ENCODE measurements around the gene FRMD5. TPM values are rescaled to one million over a fixed set of nuclear protein-coding genes. Genes with fewer than 3 reads are reported as not detected.

Gene FRMD5
- total RNA-seq, 4 donors from 2014 or later = 2.9 to 5.4 (median 3.8) TPM

DNA sequence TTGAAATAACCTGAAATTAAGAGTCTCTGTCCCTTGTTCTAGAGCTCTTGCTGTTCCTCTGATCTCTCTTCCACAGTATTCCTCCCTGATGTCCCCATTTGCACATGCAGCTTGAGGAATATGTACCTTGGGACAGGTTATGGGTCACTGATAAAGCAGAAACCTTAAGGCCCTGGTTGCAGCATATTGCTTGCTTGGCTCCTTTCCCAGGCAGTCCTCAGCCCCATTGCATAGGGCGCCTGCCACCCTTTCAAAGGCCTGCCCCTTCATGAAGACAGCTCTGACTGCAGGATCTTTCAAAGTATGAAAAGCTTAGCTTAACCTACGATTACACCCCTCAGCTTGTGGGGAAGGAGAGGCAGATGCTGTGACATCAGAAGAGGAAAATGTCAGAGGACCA is 316.6 kb downstream of the FRMD5 start:
- TF ChIP-seq EP300 (IDR thresholded peaks at IDR 0.05) (no peak), POLR2A (IDR thresholded peaks at IDR 0.05) (no peak)
- TF ChIP-seq, protein P1, sequence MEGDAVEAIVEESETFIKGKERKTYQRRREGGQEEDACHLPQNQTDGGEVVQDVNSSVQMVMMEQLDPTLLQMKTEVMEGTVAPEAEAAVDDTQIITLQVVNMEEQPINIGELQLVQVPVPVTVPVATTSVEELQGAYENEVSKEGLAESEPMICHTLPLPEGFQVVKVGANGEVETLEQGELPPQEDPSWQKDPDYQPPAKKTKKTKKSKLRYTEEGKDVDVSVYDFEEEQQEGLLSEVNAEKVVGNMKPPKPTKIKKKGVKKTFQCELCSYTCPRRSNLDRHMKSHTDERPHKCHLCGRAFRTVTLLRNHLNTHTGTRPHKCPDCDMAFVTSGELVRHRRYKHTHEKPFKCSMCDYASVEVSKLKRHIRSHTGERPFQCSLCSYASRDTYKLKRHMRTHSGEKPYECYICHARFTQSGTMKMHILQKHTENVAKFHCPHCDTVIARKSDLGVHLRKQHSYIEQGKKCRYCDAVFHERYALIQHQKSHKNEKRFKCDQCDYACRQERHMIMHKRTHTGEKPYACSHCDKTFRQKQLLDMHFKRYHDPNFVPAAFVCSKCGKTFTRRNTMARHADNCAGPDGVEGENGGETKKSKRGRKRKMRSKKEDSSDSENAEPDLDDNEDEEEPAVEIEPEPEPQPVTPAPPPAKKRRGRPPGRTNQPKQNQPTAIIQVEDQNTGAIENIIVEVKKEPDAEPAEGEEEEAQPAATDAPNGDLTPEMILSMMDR (IDR thresholded peaks at IDR 0.05) = no peak
- peaks cover 0 to 41% (median 0%) of the 10 kb centered on the region in 3 donors for H3K36me3 ChIP-seq
- no peaks in the 10 kb centered on the region for H3K4me1 ChIP-seq
- no peaks in the 10 kb centered on the region for H3K27me3 ChIP-seq
- H3K9me3 ChIP-seq = no peaks in the 10 kb centered on the region
- no peak overlapping the region for H3K4me3 ChIP-seq
- no peak overlapping the region for H3K27ac ChIP-seq
- 73 to 79% methylated on average over 2 of the region's 2 CpGs for WGBS, 2 donors
- DNase-seq (ENCODE audit: low spot score in 2 of 2) = no peak

DNA sequence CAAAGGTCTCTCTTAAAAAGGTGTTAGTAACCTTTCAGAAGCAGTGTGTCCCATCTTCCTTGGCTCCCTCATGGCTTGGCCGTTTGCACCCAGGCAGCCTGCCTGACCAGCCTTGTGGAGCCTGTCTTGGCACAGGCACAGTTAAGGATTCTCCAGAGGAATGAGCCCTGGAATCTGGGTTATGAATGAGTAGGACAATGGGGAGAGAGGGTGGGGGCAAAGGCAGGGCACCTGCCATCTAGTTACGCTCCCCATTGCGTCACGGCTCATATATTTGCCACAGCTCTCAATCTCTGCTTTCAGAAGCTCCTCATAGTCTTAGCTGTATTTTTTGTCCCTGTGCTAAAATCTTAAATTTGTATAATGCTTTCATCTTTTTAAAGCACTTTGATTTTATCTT is 317.7 kb downstream of the FRMD5 start:
- DNase-seq (ENCODE audit: low spot score in 2 of 2) = no peak
- TF ChIP-seq POLR2A (IDR thresholded peaks at IDR 0.05) (no peak), EP300 (IDR thresholded peaks at IDR 0.05) (no peak)
- TF ChIP-seq, protein P1 (IDR thresholded peaks at IDR 0.05) = no peak
- no peak overlapping the region for H3K4me3 ChIP-seq
- H3K27ac ChIP-seq = no peak overlapping the region
- peaks cover 0 to 31% (median 0%) of the 10 kb centered on the region in 3 donors for H3K36me3 ChIP-seq
- H3K4me1 ChIP-seq = no peaks in the 10 kb centered on the region
- 83 to 85% methylated on average over 4 of the region's 4 CpGs for WGBS, 2 donors
- no peaks in the 10 kb centered on the region for H3K27me3 ChIP-seq
- no peaks in the 10 kb centered on the region for H3K9me3 ChIP-seq

DNA sequence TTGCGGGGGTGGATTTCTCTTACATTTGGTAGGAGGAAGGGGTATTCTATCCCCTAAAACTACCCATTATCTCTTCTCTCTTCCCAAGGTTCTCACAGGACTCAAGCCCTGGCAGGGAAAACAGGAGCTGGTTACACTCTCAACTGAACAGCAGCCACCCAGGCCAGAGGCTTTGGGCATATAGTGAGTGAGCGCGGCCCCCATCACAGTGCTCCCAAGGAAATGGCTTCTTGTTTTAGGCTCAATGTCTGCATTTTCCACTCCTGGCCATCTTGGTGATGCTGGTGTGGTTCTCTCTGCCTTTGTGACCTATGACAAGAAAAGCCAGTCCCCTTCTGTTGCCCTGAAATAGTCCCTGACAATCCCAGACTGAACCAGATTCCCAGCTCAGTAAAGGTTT is 318.2 kb downstream of the FRMD5 start:
- TF ChIP-seq, protein P1 (IDR thresholded peaks at IDR 0.05) = no peak
- TF ChIP-seq POLR2A (IDR thresholded peaks at IDR 0.05) (no peak), EP300 (IDR thresholded peaks at IDR 0.05) (no peak)
- Histone ChIP-seq H3K9me3 (no peaks in the 10 kb centered on the region), H3K27ac (no peak overlapping the region), H3K27me3 (no peaks in the 10 kb centered on the region), H3K4me3 (no peak overlapping the region), H3K36me3 (peaks cover 0 to 27% (median 0%) of the 10 kb centered on the region in 3 donors), H3K4me1 (no peaks in the 10 kb centered on the region)
- no peak for DNase-seq (ENCODE audit: low spot score in 2 of 2)
- WGBS, 2 donors = 93 to 98% methylated on average over 3 of the region's 3 CpGs

DNA sequence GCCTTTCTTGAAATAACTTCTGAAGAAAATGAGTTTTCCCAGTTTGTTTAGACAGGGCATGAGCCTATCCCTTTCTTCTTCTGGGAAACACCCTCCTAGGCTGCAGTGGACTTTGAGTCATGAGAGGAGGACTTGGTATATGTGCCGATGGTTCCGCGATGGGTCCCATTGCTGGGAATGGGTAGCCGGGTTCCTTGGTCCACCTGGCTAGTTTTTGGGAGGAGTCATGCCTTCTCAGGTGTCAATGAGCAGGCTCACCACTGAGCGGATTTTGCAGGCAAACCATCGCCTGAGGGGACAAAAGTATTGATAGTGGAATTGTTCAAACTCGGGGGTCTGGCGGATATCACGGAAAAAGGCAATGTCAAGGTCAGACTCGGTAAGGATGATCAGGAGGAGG is 321.4 kb downstream of the FRMD5 start:
- Histone ChIP-seq H3K4me1 (no peaks in the 10 kb centered on the region), H3K36me3 (peaks cover 0 to 23% (median 0%) of the 10 kb centered on the region in 3 donors), H3K27ac (no peak overlapping the region)

DNA sequence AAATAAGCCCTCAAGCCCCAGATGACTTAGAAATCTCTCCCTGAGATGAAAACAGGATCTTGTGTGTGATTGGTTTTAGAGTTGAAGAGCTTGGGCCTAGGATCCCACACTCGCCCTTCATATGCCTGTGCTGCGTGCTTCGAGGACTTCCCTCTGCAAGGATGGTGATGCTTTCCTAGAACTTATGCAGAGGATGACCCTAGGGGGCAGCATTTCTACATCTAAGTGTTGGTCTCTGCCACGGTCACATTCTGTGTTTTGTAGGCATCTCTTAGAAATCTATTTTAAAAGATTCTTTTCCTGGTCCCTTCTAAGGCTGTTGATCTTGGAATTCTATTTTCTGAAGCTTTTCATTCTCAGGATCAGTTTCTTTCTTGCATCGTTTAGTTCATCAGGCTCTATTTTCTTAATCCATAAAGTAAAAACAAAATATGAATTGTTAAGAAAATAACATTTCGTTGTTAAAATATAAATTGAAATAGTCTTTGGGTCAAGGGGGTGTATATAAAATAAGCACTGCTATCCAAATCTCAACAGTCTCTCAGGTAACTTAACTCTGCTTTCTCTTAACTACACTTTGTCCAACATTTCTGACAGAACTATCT is 322.6 kb downstream of the FRMD5 start:
- WGBS, 2 donors = 46 to 53% methylated on average over 6 of the region's 6 CpGs
- Histone ChIP-seq H3K4me1 (no peaks in the 10 kb centered on the region), H3K4me3 (no peak overlapping the region), H3K9me3 (no peaks in the 10 kb centered on the region), H3K27me3 (no peaks in the 10 kb centered on the region), H3K36me3 (peaks cover 0 to 23% (median 0%) of the 10 kb centered on the region in 3 donors), H3K27ac (no peak overlapping the region)
- TF ChIP-seq, protein P1 (IDR thresholded peaks at IDR 0.05) = peak; percentile 21 to 53 (median 40)
- TF ChIP-seq EP300 (IDR thresholded peaks at IDR 0.05) = no peak
- TF ChIP-seq POLR2A (IDR thresholded peaks at IDR 0.05) = no peak
- DNase-seq (ENCODE audit: low spot score in 2 of 2) = peak in 1 of 2 donors; percentile 58

More for the DNA sequence above, 321.4 kb downstream of the FRMD5 start:
- no peak for DNase-seq (ENCODE audit: low spot score in 2 of 2)
- WGBS, 2 donors = 91 to 96% methylated on average over 10 of the region's 10 CpGs
- TF ChIP-seq, protein P1 (IDR thresholded peaks at IDR 0.05) = no peak
- no peak for TF ChIP-seq POLR2A (IDR thresholded peaks at IDR 0.05)
- TF ChIP-seq EP300 (IDR thresholded peaks at IDR 0.05) = no peak
- Histone ChIP-seq H3K27me3 (no peaks in the 10 kb centered on the region), H3K4me3 (no peak overlapping the region), H3K9me3 (no peaks in the 10 kb centered on the region)
